Fibroblast of mammary gland (primary cell): ENCODE data around the gene ARFGAP1.

Source experiments
- DNase-seq: peaks from one replicate; pipeline ENCODE4 v3.0.0-alpha.2; 2010; ENCODE audit warnings: low read depth
- H3K4me3 ChIP-seq: 2 replicates; pipeline ENCODE4 v1.5.1; 2011; ENCODE audit warnings: low read depth, mild to moderate bottlenecking, low read length, moderate library complexity; ENCODE audit not compliant: control insufficient read depth
- TF ChIP-seq, protein P1 (sequence below): conservative IDR thresholded peaks from 2 replicates; pipeline ENCODE4 v1.5.1; 2011; ENCODE audit warnings: low read depth, low read length, inconsistent platforms; ENCODE audit not compliant: control insufficient read depth, insufficient read depth

Gene ARFGAP1

DNA sequence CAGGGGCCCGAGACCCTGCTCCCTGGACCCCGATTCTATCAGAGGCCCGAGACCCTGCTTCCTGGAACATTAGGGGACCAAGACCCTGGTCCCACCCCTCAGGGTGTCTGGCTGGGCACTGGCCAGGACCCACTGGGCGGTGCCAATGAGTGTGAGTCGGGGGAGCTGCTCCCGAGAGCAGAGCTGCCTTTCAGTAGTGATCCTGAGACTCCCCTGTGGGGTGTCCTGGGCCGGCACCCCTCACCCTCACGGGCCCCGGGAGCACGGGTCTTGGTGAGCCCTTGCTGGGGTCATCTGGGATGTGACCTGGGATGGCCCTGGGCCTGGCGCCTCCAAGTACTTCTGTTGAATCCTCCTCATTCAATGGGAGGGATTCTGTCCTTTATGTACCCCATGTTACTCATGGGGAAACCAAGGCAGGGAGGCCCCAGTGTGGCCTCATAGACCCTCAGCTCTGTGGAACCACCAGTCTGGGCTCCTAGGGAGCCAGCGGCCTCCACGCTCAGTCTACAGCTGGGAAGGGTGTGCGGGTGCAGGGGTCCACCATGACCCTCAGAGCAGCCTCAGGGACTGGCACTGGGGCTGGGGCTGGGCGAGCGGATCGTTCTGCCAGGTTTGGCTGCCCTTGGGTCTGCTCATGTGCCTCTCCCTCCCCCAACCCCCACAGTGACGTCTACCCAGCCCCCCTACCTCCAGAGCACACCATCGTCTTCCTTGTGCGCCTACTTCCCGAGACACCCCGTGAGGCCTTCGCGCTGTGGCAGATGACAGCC lies 46.0 kb downstream of the ARFGAP1 start:
- no peak for DNase-seq
- no peak overlapping the region for H3K4me3 ChIP-seq
- TF ChIP-seq, protein P1, sequence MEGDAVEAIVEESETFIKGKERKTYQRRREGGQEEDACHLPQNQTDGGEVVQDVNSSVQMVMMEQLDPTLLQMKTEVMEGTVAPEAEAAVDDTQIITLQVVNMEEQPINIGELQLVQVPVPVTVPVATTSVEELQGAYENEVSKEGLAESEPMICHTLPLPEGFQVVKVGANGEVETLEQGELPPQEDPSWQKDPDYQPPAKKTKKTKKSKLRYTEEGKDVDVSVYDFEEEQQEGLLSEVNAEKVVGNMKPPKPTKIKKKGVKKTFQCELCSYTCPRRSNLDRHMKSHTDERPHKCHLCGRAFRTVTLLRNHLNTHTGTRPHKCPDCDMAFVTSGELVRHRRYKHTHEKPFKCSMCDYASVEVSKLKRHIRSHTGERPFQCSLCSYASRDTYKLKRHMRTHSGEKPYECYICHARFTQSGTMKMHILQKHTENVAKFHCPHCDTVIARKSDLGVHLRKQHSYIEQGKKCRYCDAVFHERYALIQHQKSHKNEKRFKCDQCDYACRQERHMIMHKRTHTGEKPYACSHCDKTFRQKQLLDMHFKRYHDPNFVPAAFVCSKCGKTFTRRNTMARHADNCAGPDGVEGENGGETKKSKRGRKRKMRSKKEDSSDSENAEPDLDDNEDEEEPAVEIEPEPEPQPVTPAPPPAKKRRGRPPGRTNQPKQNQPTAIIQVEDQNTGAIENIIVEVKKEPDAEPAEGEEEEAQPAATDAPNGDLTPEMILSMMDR, result no peak

DNA sequence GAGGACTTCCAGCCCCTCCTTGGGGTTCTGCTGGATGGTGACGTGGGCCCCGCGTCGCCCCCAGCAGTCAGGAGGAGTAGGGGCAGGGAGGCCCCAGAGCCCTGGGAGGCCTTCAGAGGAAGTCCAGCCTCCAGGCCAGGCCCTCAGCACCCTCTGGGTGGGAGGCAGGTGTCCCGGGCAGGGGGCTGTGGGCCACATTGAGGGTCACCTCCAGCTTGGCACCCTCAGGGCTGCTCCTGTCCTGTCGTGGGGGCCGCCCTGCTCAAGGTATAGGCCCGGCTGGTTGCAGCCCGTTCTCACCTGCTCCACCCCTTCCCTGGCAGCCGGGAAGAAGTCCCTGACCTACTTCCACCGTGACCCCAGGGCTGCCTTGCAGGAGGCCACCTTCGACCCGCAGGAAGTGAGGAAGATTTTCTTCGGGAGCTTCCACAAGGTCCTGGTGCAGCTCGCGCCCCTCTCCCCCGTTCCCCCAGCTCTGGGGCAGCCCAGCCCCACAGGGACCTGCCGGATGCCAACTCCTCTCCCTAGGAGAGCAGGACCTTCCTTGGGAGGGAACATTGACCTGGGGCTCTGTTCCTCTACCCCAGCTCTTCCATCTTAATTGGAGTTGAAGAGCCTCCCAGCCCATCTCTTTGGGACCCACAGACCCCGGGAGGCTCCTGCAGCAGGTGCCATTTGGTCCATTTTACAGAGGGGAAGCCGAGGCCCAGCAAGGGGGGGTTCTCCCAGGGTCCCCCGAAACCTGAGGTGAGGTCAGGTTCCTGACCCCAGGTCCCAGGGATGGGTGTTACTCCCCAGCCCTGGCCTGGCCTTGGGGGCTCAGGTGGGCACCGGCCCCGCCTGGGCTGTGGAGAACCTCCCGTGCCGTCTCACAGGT lies 46.8 kb downstream of the ARFGAP1 start:
- H3K4me3 ChIP-seq, result no peak overlapping the region
- DNase-seq, result no peak
- TF ChIP-seq, protein P1, result no peak

DNA sequence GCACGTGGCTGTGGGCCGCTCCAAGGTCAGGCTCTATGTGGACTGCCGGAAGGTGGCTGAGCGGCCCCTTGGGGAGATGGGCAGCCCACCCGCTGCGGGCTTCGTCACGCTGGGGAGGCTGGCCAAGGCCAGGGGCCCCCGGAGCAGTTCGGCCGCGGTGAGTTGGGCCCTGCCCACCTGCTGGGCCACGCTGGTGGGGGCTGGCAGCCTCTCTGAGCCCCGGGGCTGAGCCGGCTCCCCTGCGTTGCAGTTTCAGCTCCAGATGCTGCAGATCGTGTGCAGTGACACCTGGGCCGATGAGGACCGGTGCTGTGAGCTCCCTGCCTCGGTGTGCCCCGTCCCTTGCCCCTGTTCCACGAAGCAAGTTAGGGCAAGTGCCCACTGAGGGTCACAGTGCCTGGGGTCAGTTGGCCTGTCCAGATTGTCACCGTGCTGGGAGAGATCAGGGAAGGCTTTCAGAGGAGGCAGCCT lies 47.5 kb downstream of the ARFGAP1 start:
- TF ChIP-seq, protein P1, result no peak
- DNase-seq, result no peak
- no peak overlapping the region for H3K4me3 ChIP-seq

DNA sequence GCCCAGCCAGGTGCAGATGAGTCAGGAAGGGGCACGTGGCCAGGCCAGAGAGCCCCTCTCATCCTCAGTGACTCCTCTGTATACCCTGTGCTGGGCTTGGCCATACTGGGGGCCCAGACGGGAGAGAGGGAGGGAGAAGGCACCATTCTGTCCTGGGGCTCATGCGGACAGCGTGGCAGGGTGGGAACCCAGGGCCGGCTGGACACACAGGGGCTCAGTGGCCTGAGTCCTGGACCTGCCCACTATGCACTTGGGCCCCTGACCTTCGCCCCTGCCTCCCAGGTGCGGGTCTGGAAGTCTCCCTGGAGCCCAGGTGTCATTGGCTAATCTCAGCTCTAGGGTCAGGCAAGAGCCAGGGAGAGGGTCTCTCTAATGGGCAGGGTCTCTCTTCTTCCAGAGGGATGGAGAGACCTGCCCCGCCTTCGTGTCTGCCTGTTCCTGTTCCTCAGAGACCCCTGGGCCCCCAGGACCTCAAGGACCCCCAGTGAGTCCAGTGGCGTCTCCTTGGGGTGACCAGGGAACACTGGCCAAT lies 48.1 kb downstream of the ARFGAP1 start:
- DNase-seq, result no peak
- TF ChIP-seq, protein P1, result no peak
- H3K4me3 ChIP-seq, result no peak overlapping the region

DNA sequence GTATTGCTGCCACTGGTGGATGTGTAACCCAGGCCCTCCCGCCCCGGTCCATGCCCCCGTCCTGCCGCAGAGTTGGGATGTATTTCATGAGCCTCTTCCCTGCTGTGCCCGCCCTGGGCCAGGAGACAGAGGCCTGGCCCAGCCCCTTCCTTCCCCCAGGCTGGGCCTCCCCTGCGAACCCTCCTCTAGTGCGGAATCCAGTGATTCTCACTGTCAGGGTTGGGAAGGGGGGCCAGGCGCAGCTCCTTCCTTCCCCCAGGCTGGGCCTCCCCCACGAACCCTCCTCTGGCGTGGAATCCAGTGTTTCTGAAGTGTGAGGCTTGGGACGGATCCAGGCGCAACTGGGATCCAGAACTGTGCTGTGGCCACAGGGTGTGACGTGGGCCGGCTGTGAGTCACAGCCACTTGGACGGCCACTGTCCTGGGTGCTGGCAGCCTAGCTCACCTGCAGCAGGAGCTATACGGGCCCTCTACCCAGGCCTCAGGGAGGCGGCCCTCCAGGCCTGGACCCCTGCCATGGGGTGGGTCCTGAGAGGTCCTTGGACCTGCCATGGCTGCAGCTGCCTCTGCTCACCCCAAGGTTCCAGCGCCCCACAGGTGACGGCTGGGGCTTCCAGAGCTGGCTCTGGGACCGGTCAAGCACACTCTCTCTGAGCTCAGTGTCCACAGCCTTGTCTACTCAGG lies 48.7 kb downstream of the ARFGAP1 start:
- peak; percentile 30 for DNase-seq
- TF ChIP-seq, protein P1, result no peak

DNA sequence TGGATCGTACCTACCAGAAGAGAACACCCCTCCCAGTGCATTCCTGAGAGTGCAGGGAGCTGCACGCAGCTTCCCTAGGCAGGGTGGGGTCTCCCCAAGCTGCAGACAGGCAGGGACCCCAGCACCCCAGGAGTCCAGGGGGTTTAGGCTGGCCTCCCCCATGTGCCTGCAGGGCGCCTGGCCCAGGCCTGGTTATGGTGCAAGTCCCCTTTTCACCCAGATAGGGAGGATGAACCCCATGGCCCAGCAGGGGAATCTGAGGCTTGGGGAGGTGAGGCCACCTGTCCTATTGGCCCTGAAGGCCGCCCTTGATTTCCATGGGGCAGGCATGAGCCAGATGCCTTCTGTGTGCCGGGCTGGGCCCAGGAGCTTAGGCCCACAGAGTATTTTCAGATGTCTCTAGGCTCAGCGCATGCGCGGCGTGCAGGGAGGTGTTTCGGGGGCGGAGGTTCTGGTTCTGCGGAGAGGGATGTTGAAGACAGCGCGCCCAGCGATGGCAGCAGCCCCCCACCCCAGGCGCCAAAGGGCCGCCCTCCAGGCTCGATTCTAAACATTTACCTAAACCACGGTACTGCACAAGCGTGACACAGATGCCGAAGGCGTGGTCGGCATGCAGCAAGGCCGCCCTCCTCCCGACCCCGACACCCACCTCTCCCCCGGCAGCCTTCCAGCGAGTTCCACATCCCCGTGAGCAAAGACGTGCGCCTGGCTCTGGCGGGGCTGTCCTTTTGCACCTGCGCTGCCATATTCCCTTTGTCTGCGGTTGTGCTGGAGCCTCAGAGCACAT lies 49.7 kb downstream of the ARFGAP1 start:
- TF ChIP-seq, protein P1, result no peak
- no peak overlapping the region for H3K4me3 ChIP-seq
- DNase-seq, result no peak

More for the DNA sequence above, 48.7 kb downstream of the ARFGAP1 start:
- no peak overlapping the region for H3K4me3 ChIP-seq
